A549 (cell line): ENCODE measurements around the gene EIF4G1.

Source experiments
- CTCF ChIP-seq: fragments of >200 bp; sonication (Bioruptor Twin); formaldehyde crosslinking; IDR thresholded peaks from 3 replicates; pipeline ENCODE4 v1.5.1; 2016
- E2F6 ChIP-seq: IDR thresholded peaks from 2 replicates; pipeline ENCODE4 v1.6.1; 2012; ENCODE audit warnings: low read depth, borderline replicate concordance
- EP300 ChIP-seq, 2 experiments: fragments of >200 bp; sonication (Bioruptor Twin); formaldehyde crosslinking; IDR thresholded peaks; 2 replicates in 1 of 2; 3 replicates in 1 of 2; pipeline ENCODE4 v1.6.1; 2016 to 2017
- GATA3 ChIP-seq: IDR thresholded peaks from 2 replicates; pipeline ENCODE4 v1.6.1; 2012; ENCODE audit warnings: borderline replicate concordance
- HDAC2 ChIP-seq: fragments of 200-600 bp; sonication (generic); IDR thresholded peaks from 2 replicates; pipeline ENCODE4 v1.6.1; 2016
- MAFK ChIP-seq: fragments of 450-650 bp; IDR thresholded peaks from 2 replicates; pipeline ENCODE4 v1.6.1; 2014; ENCODE audit not compliant: partially characterized antibody
- MAX ChIP-seq: IDR thresholded peaks from 2 replicates; pipeline ENCODE4 v1.6.1; 2012
- MYC ChIP-seq: IDR thresholded peaks from 2 replicates; pipeline ENCODE4 v1.6.1; 2012; ENCODE audit warnings: mild to moderate bottlenecking, inconsistent platforms, low read length, improper control_type of control experiment, borderline replicate concordance
- PBX3 ChIP-seq: IDR thresholded peaks from 2 replicates; pipeline ENCODE4 v1.6.1; 2012
- POLR2A ChIP-seq: IDR thresholded peaks from 2 replicates; pipeline ENCODE4 v1.6.1; 2012; ENCODE audit warnings: mild to moderate bottlenecking, low read length
- REST ChIP-seq: fragments of 200-600 bp; sonication (generic); IDR thresholded peaks from 2 replicates; pipeline ENCODE4 v1.6.1; 2016; ENCODE audit warnings: antibody characterized with exemption, mild to moderate bottlenecking, moderate library complexity
- USF2 ChIP-seq: fragments of 450-650 bp; IDR thresholded peaks from 2 replicates; pipeline ENCODE4 v1.6.1; 2014; ENCODE audit warnings: antibody characterized with exemption
- ZFP36 ChIP-seq: fragments of 450-650 bp; IDR thresholded peaks from 2 replicates; pipeline ENCODE4 v1.6.1; 2014; ENCODE audit warnings: borderline replicate concordance; ENCODE audit not compliant: partially characterized antibody

GRCh38 chr3:184378651-184379357 lies 64.4 kb downstream of the EIF4G1 start:
- TF ChIP-seq ZFP36 (no peak), MAX (no peak), CTCF (no peak), HDAC2 (no peak), EP300 (IDR thresholded peaks at IDR 0.05) (no peak), E2F6 (no peak), POLR2A (no peak), REST (no peak), USF2 (no peak), GATA3 (no peak), PBX3 (no peak), MAFK (no peak), MYC (no peak)
